Measurements from ENCODE around the gene MEGF8. TPM values are rescaled to one million over a fixed set of nuclear protein-coding genes. Genes with fewer than 3 reads are reported as not detected.
"Not testable (repeated sequence)": the region's sequence is repeated elsewhere in the genome, so short reads cannot be mapped to it uniquely, and the experiment has no call there.

Gene MEGF8
- total RNA-seq, 1 experiment from 2014 or later, result 75.6 TPM

DNA sequence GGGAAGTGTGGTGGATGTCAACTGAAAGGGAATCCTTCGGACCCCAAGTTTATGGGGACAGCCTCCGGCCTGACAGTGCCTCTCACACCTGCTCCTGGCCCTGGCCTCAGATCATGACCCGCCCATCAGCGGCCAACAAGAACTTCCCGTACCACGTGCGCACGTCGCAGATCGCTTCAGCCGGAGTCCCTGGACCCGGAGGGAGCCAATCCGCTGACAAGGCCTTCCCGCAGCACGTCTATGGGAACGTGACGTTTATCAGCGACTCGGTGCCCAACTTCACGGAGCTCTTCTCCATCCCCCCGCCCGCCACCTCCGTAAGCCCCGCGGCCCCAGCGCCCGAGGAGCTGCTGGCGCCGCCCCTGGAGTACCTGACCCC lies 2.0 kb upstream of the MEGF8 start:
- in situ Hi-C loops (cut with HindIII; ENCODE audit: low pct_unique_long_range_greater_than_20kb, low sequenced_read_pairs), result no loop called here
- DNase-seq (ENCODE audit: low read depth), result no peak

- in situ Hi-C loops (cut with HindIII; ENCODE audit: low pct_unique_long_range_greater_than_20kb, low sequenced_read_pairs), result no loop called here
- DNase-seq (ENCODE audit: low read depth), result no peak
Observed at GRCh38 chr19:42323852-42324654, 1.4 kb upstream of the MEGF8 start.

- no peak for DNase-seq (ENCODE audit: low read depth)
Observed at GRCh38 chr19:42324655-42325307, 654 bp upstream of the MEGF8 start.

DNA sequence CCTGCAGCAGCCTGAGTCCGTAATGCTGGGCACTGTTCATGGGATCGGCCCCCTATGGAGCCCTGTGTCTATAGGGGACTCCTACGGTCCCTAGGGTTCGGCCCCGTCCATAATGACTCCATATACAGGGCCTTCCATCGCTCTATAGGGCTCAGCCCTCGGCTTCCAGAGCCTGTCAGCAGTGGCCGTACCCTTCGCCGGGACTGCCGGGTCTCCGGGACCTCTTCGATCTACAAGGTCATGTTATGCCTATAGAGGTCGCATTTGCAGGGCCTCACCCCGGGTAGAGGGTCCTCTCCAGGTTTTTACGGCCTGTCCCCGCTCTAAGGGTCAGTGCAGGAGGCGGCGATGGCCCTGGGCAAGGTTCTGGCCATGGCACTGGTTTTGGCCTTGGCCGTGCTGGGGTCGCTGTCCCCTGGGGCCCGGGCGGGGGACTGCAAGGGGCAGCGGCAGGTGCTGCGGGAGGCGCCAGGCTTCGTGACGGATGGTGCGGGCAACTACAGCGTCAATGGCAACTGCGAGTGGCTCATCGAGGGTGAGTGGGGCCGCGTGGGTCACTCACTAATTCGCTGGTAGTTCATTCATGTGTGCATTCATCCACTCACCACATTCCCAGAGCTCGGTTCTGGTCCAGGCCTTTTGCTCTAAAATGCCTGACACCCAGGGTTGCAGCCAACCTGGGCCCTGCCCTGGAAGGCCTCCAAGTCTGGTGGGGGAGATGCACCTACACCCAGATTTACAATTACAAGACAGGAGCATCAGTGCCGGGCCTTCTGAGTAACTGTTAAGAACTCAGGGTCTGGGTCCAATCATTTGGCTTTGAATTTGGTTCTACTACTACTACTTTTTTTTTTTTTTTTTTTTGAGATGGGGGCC lies 699 bp downstream of the MEGF8 start:
- in situ Hi-C loops (cut with HindIII; ENCODE audit: low pct_unique_long_range_greater_than_20kb, low sequenced_read_pairs), result no loop called here
- no peak for DNase-seq (ENCODE audit: low read depth)

More at GRCh38 chr19:42324655-42325307, 654 bp upstream of the MEGF8 start:
- in situ Hi-C loops (cut with HindIII; ENCODE audit: low pct_unique_long_range_greater_than_20kb, low sequenced_read_pairs), result no loop called here

- DNase-seq (ENCODE audit: low read depth), result no peak
- in situ Hi-C loops (cut with HindIII; ENCODE audit: low pct_unique_long_range_greater_than_20kb, low sequenced_read_pairs), result no loop called here
Observed at GRCh38 chr19:42326969-42327368, 1.5 kb downstream of the MEGF8 start.

- in situ Hi-C loops (cut with HindIII; ENCODE audit: low pct_unique_long_range_greater_than_20kb, low sequenced_read_pairs), result no loop called here
- DNase-seq (ENCODE audit: low read depth), result no peak
Observed at GRCh38 chr19:42327381-42327780, 1.9 kb downstream of the MEGF8 start.

DNA sequence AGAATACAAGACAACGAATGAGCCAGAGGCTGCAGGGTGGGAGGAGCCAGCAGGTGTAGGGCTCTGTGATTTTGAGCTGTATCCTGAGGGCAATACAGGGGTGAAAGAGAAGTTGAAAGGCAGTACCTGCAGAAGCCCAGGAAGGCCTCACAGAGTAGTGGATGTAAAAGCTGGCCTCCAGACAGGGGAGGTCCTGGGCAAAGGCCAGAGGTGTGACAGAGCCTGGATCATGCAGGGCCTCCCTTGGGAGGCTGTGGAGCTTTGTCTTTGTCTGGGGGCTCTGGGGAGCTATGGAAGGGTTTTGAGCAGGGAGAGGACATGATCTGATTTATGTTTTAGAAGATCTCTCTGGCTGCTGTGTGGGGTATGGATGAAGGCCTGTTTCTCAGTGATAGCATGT lies 2.7 kb downstream of the MEGF8 start:
- no peak for DNase-seq (ENCODE audit: low read depth)
- in situ Hi-C loops (cut with HindIII; ENCODE audit: low pct_unique_long_range_greater_than_20kb, low sequenced_read_pairs), result no loop called here

DNA sequence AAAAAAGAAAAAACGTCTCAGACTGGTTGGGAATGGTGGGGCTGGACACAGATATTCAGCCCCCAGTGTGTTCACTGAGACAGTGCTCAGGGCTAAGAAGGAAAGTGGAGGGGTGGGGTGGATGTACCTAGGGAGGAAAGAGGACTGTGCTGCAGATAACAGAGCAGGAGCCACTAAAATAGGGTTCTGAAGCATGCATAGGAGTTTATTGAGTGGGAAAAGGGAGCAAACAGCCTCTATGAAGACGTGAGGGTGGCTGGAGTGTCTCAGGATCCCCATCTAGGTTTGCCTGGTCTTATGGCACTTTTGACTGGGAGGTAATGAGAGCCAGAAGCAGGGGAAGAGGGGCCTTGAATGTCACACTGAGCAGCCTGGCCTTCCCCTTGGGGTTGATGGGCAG lies 3.4 kb downstream of the MEGF8 start:
- DNase-seq (ENCODE audit: low read depth), result no peak
- in situ Hi-C loops (cut with HindIII; ENCODE audit: low pct_unique_long_range_greater_than_20kb, low sequenced_read_pairs), result no loop called here

GRCh38 chr19:42330241-42330711 lies 4.8 kb downstream of the MEGF8 start:
- in situ Hi-C loops (cut with HindIII; ENCODE audit: low pct_unique_long_range_greater_than_20kb, low sequenced_read_pairs), result no loop called here
- DNase-seq (ENCODE audit: low read depth), result no peak

DNA sequence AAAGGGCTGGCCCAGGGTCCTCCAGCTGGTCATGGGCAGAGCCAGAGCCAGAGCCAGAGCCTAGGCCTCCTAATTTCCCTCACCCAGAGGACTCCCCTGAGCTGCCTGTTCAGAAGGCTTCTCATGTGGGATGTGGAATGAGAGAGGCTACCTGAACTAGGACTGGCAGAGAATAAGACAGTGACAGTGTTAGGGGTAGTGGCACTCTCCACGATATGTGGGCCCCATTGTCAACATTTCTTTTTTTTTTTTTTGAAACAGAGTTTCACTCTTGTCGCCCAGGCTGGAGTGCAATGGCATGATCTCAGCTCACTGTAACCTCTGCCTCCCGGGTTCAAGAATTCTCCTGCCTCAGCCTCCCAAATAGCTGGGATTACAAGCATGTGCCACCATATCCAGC lies 5.9 kb downstream of the MEGF8 start:
- DNase-seq (ENCODE audit: low read depth); in situ Hi-C loops (cut with HindIII; ENCODE audit: low pct_unique_long_range_greater_than_20kb, low sequenced_read_pairs): not testable (repeated sequence)

GRCh38 chr19:42332059-42332458 lies 6.6 kb downstream of the MEGF8 start:
- in situ Hi-C loops (cut with HindIII; ENCODE audit: low pct_unique_long_range_greater_than_20kb, low sequenced_read_pairs), result no loop called here
- no peak for DNase-seq (ENCODE audit: low read depth)

DNA sequence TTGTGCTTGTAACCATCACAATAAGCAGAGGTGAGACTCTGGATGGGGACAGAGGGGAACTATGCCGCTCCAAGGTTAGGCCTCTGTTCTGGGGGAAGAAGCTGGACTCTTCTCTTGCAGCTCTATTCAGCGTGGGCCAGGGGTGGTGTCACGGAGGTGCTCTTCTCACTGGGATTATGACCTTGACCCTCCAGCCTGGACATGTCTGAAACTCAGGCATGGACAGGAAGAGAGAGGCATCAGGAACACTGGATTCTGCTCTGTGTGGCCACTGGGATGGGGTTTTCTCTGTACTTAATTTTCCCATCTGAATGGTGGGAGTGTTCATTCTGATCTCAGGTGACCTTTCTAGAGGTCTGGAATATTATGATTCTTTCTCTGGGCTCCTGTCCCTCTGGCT lies 7.6 kb downstream of the MEGF8 start:
- DNase-seq (ENCODE audit: low read depth), result no peak
- in situ Hi-C loops (cut with HindIII; ENCODE audit: low pct_unique_long_range_greater_than_20kb, low sequenced_read_pairs), result no loop called here

- in situ Hi-C loops (cut with HindIII; ENCODE audit: low pct_unique_long_range_greater_than_20kb, low sequenced_read_pairs), result no loop called here
- no peak for DNase-seq (ENCODE audit: low read depth)
Observed at GRCh38 chr19:42333975-42334696, 8.7 kb downstream of the MEGF8 start.

- no peak for DNase-seq (ENCODE audit: low read depth)
- in situ Hi-C loops (cut with HindIII; ENCODE audit: low pct_unique_long_range_greater_than_20kb, low sequenced_read_pairs), result no loop called here
Observed at GRCh38 chr19:42334697-42335373, 9.4 kb downstream of the MEGF8 start.

DNA sequence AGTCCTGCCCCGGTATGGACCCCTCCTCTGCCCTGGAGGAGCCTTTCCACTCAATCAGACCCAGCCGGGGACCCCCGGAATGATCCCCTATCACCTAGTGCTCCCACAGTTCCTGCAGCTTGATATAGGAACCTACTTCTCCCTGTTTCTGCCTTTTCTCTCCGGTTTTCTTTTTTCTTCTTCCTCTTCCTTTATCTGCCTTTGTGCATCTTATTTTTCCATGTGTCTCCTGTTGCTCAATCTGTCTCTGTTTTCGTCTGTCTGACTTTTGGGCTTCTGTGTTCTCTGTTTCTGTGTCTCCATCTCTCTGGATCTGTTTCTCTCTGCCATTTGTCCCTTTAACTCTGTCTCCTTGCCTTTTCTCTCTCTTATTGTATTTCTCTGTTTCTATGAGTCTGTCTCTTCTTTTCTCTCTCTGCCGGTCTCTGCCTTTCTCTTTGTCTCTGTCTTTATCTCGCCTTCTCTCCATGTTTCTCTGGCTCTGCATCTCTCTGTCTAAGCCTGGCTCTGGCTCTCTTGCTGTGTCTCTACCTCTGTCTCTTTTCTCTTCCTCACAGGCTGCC lies 10.0 kb downstream of the MEGF8 start:
- in situ Hi-C loops (cut with HindIII; ENCODE audit: low pct_unique_long_range_greater_than_20kb, low sequenced_read_pairs), result no loop called here
- DNase-seq (ENCODE audit: low read depth), result no peak

DNA sequence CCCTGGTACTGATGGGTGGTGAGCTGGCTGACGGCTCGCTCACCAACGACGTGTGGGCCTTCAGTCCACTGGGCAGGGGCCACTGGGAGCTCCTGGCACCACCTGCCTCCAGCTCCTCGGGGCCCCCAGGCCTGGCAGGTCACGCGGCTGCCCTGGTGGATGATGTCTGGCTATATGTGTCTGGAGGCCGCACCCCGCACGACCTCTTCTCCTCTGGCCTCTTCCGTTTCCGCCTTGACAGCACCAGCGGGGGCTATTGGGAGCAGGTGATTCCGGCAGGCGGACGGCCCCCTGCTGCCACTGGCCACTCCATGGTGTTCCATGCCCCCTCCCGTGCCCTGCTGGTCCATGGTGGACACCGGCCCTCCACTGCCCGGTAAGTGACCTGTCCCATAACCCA lies 10.5 kb downstream of the MEGF8 start:
- DNase-seq (ENCODE audit: low read depth), result no peak
- in situ Hi-C loops (cut with HindIII; ENCODE audit: low pct_unique_long_range_greater_than_20kb, low sequenced_read_pairs), result no loop called here

DNA sequence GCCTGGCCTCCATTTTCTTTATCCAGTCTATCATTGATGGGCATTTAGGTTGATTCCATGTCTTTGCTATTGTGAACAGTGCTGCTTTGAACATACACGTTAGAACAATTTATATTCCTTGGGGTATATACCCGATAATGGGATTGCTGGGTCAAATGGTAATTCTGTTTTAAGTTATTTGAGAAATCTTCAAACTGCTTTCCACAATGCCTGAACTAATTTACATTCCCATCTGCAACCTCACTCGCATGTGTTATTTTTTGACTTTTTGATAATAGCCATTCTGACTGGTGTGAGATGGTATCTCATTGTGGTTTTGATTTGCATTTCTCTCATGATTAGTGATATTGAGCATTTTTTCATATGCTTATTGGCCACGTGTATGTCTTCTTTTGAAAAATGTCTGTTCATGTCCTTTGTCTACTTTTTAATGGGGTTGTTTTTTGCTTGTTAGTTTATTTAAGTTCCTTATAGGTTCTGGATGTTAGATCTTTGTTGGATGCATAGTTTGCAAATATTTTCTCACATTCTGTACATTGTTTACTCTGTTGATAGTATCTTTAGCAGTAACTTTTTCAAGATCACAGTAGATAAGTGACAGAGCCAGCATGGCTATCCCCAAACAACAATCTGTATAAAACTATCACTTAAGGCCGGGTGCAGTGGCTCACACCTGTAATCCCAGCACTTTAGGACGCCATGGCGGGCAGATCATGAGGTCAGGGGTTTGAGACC lies 13.9 kb downstream of the MEGF8 start:
- in situ Hi-C loops (cut with HindIII; ENCODE audit: low pct_unique_long_range_greater_than_20kb, low sequenced_read_pairs), result not testable (repeated sequence)

More for the DNA sequence above, 13.9 kb downstream of the MEGF8 start:
- not testable (repeated sequence) for DNase-seq (ENCODE audit: low read depth)

Data from Caki2 (cell line).